Measurements from ENCODE around the gene HAUS5.

HAUS5 gene

DNA sequence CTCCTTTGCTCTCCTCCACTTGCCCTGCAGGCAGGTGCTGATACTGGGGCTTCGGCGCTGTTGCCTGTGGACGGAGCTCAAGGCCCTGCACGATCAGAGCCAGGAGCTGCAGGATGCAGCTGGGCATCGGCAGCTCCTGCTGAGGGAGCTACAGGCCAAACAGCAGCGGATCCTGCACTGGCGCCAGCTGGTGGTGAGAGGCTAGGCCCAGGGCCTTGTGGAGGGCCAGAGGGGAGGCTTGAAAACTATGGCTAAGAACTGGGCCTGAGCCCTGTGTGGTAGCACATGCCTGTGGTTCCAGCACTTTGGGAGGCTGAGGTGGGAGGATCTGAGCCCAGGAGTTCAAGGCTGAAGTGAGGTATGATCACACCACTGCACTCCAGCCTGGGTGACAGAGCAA, 6.3 kb downstream of the HAUS5 start:
- Histone ChIP-seq H4K20me1 (ENCODE audit: insufficient read depth, low read length) (no peaks in the 10 kb centered on the region), H3K79me2 (ENCODE audit: insufficient read depth, low read length) (no peaks in the 10 kb centered on the region), H3K9me3 (ENCODE audit: low read length) (no peaks in the 10 kb centered on the region), H3F3A (ENCODE audit: insufficient read depth, low read length) (no peaks in the 10 kb centered on the region), H3K27me3 (ENCODE audit: insufficient read depth, low read length) (no peaks in the 10 kb centered on the region), H2AFZ (ENCODE audit: low read length) (no peak overlapping the region), H3K36me3 (ENCODE audit: insufficient read depth, low read length) (peaks cover 43% of the 10 kb centered on the region), H3K4me2 (ENCODE audit: low read length) (no peak overlapping the region), H3K9ac (ENCODE audit: low read length) (no peak overlapping the region), H3K27ac (ENCODE audit: low read depth, low read length, poor library complexity, severe bottlenecking) (no peak overlapping the region), H3K4me1 (ENCODE audit: insufficient read depth, low read length, severe bottlenecking) (no peaks in the 10 kb centered on the region), H3K9me2 (ENCODE audit: low read depth, low read length) (no peaks in the 10 kb centered on the region), H3K4me3 (ENCODE audit: low read depth, low read length, poor library complexity, severe bottlenecking) (no peak overlapping the region)
- no peak for TF ChIP-seq EZH2 (IDR thresholded peaks at IDR 0.05; ENCODE audit: borderline replicate concordance, low read length)
- TF ChIP-seq, protein P1, sequence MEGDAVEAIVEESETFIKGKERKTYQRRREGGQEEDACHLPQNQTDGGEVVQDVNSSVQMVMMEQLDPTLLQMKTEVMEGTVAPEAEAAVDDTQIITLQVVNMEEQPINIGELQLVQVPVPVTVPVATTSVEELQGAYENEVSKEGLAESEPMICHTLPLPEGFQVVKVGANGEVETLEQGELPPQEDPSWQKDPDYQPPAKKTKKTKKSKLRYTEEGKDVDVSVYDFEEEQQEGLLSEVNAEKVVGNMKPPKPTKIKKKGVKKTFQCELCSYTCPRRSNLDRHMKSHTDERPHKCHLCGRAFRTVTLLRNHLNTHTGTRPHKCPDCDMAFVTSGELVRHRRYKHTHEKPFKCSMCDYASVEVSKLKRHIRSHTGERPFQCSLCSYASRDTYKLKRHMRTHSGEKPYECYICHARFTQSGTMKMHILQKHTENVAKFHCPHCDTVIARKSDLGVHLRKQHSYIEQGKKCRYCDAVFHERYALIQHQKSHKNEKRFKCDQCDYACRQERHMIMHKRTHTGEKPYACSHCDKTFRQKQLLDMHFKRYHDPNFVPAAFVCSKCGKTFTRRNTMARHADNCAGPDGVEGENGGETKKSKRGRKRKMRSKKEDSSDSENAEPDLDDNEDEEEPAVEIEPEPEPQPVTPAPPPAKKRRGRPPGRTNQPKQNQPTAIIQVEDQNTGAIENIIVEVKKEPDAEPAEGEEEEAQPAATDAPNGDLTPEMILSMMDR (IDR thresholded peaks at IDR 0.05; ENCODE audit: low read length), result no peak

DNA sequence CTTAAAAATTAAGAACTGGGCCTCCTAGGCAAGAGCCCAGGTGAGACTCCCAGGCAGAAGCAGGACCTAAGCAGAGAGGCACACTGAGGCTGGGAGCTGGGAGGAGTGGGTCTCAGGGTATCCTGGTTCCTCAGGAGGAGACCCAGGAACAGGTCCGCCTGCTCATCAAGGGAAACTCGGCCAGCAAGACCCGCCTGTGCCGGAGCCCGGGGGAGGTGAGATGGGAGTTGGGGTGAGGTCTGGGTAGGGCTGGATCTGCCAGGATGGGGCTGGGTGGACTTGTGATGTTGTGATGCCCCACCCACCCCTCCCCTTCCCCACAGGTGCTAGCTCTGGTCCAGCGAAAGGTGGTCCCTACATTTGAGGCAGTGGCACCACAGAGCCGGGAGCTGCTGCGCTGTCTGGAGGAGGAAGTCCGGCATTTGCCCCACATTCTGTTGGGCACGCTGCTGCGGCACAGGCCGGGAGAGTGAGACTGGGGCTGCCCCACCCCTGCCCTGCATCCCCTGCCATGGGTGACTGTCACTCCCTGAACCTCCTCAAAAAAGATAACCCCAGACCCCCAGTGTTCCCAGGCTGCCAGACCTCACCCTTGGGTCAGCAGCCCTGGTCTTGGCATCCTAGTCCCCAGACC, 6.9 kb downstream of the HAUS5 start:
- Histone ChIP-seq H3F3A (ENCODE audit: insufficient read depth, low read length) (no peaks in the 10 kb centered on the region), H3K9me3 (ENCODE audit: low read length) (no peaks in the 10 kb centered on the region), H3K4me2 (ENCODE audit: low read length) (no peak overlapping the region), H4K20me1 (ENCODE audit: insufficient read depth, low read length) (no peaks in the 10 kb centered on the region), H3K4me1 (ENCODE audit: insufficient read depth, low read length, severe bottlenecking) (no peaks in the 10 kb centered on the region), H3K9me2 (ENCODE audit: low read depth, low read length) (no peaks in the 10 kb centered on the region), H3K79me2 (ENCODE audit: insufficient read depth, low read length) (no peaks in the 10 kb centered on the region), H3K9ac (ENCODE audit: low read length) (no peak overlapping the region), H2AFZ (ENCODE audit: low read length) (no peak overlapping the region), H3K27ac (ENCODE audit: low read depth, low read length, poor library complexity, severe bottlenecking) (no peak overlapping the region), H3K4me3 (ENCODE audit: low read depth, low read length, poor library complexity, severe bottlenecking) (no peak overlapping the region), H3K36me3 (ENCODE audit: insufficient read depth, low read length) (peaks cover 43% of the 10 kb centered on the region), H3K27me3 (ENCODE audit: insufficient read depth, low read length) (no peaks in the 10 kb centered on the region)
- TF ChIP-seq, protein P1 (IDR thresholded peaks at IDR 0.05; ENCODE audit: low read length), result no peak
- TF ChIP-seq EZH2 (IDR thresholded peaks at IDR 0.05; ENCODE audit: borderline replicate concordance, low read length), result no peak

DNA sequence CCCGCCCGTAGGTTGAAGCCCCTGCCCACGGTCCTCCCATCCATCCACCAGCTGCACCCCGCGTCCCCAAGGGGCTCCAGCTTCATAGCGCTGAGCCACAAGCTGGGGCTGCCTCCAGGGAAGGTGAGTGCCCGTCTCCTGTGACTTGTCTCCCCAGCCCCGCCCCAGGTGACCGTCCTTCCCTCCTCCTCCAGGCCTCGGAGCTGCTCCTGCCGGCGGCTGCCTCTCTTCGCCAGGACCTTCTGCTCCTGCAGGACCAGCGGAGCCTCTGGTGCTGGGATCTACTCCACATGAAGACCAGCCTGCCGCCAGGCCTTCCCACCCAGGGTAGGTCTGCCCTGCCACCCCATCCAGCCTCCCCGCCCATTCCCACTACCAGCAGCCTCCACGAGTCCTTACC, 7.5 kb downstream of the HAUS5 start:
- H3K79me2 ChIP-seq (ENCODE audit: insufficient read depth, low read length), result no peaks in the 10 kb centered on the region
- no peaks in the 10 kb centered on the region for H3K9me2 ChIP-seq (ENCODE audit: low read depth, low read length)
- no peak overlapping the region for H3K9ac ChIP-seq (ENCODE audit: low read length)
- TF ChIP-seq, protein P1 (IDR thresholded peaks at IDR 0.05; ENCODE audit: low read length), result no peak
- no peak for TF ChIP-seq EZH2 (IDR thresholded peaks at IDR 0.05; ENCODE audit: borderline replicate concordance, low read length)
- H2AFZ ChIP-seq (ENCODE audit: low read length), result no peak overlapping the region
- H3K36me3 ChIP-seq (ENCODE audit: insufficient read depth, low read length), result peaks cover 43% of the 10 kb centered on the region
- no peaks in the 10 kb centered on the region for H3K9me3 ChIP-seq (ENCODE audit: low read length)
- H3K27me3 ChIP-seq (ENCODE audit: insufficient read depth, low read length), result no peaks in the 10 kb centered on the region
- no peak overlapping the region for H3K4me2 ChIP-seq (ENCODE audit: low read length)
- H3K4me3 ChIP-seq (ENCODE audit: low read depth, low read length, poor library complexity, severe bottlenecking), result no peak overlapping the region
- no peaks in the 10 kb centered on the region for H3K4me1 ChIP-seq (ENCODE audit: insufficient read depth, low read length, severe bottlenecking)
- no peaks in the 10 kb centered on the region for H3F3A ChIP-seq (ENCODE audit: insufficient read depth, low read length)
- no peak overlapping the region for H3K27ac ChIP-seq (ENCODE audit: low read depth, low read length, poor library complexity, severe bottlenecking)
- no peaks in the 10 kb centered on the region for H4K20me1 ChIP-seq (ENCODE audit: insufficient read depth, low read length)

All from OCI-LY1 (cell line).